Stimulated activated CD8-positive, alpha-beta memory T cell treated with anti-CD3 and anti-CD28 coated beads, Interleukin-7, amount 100 ng/mL, for 24 hours (primary cell): ENCODE measurements around the gene NRGN.
"Not testable (repeated sequence)": the region's sequence is repeated elsewhere in the genome, so short reads cannot be mapped to it uniquely, and the experiment has no call there.

Experiments
- DNase-seq: peaks from one replicate; pipeline ENCODE4 v3.0.0-alpha.2; 2020; ENCODE audit warnings: low read depth

The NRGN gene

GRCh38 chr11:124758355-124759265, 18.9 kb downstream of the NRGN start:
- DNase-seq: peak; percentile 42

GRCh38 chr11:124759266-124760204, 19.8 kb downstream of the NRGN start:
- no peak for DNase-seq

- no peak for DNase-seq
These were observed 20.5 kb downstream of the NRGN start for GRCh38 chr11:124760205-124760652.

GRCh38 chr11:124760806-124761205, 21.1 kb downstream of the NRGN start:
- no peak for DNase-seq

GRCh38 chr11:124761301-124762104, 21.8 kb downstream of the NRGN start:
- DNase-seq: no peak

GRCh38 chr11:124762105-124762623, 22.4 kb downstream of the NRGN start, which contains the start of gene ESAM:
ESAM (minus strand) TSS chr11:124762290; CDS start chr11:124762154, 136 bp downstream.
- peak; percentile 43 for DNase-seq

GRCh38 chr11:124762624-124763155, 22.9 kb downstream of the NRGN start:
- no peak for DNase-seq

GRCh38 chr11:124763156-124763947, 23.6 kb downstream of the NRGN start:
- peak; percentile 73 for DNase-seq

GRCh38 chr11:124766156-124766555, 26.4 kb downstream of the NRGN start:
- DNase-seq: no peak

GRCh38 chr11:124768914-124769313, 29.2 kb downstream of the NRGN start:
- no peak for DNase-seq

GRCh38 chr11:124769806-124770774, 30.3 kb downstream of the NRGN start:
- no peak for DNase-seq

GRCh38 chr11:124770959-124771358, 31.2 kb downstream of the NRGN start:
- not testable (repeated sequence) for DNase-seq

- DNase-seq: no peak
These were observed 37.3 kb downstream of the NRGN start for GRCh38 chr11:124776865-124777645.

- no peak for DNase-seq
These were observed 38.5 kb downstream of the NRGN start for GRCh38 chr11:124778281-124778680.

- DNase-seq: no peak
These were observed 39.8 kb downstream of the NRGN start for GRCh38 chr11:124779568-124779967.

- DNase-seq: no peak
These were observed 43.3 kb downstream of the NRGN start for GRCh38 chr11:124783002-124783401.

- DNase-seq: no peak
These were observed 44.3 kb downstream of the NRGN start for GRCh38 chr11:124784051-124784450.

GRCh38 chr11:124788521-124788920, 48.8 kb downstream of the NRGN start:
- no peak for DNase-seq
